Activated CD4-positive, CD25-positive, alpha-beta regulatory T cell treated with anti-CD3 and anti-CD28 coated beads, Interleukin-2, amount 50 U/mL, for 72 hours (primary cell): ENCODE results near the gene S100A13.

Experiments
- DNase-seq: peaks from one replicate; pipeline ENCODE4 v3.0.0; 2021

Gene S100A13

GRCh38 chr1:153624965-153625611 is 2.2 kb downstream of the S100A13 start:
- no peak for DNase-seq

GRCh38 chr1:153623101-153623500 is 4.2 kb downstream of the S100A13 start:
- DNase-seq = no peak

- DNase-seq = no peak
These were observed 8.1 kb downstream of the S100A13 start for GRCh38 chr1:153619171-153619570.

GRCh38 chr1:153617663-153618062 is 9.6 kb downstream of the S100A13 start:
- peak; percentile 58 for DNase-seq

GRCh38 chr1:153616917-153617311 is 10.4 kb downstream of the S100A13 start:
- no peak for DNase-seq

- no peak for DNase-seq
These were observed 11.0 kb downstream of the S100A13 start, which contains the start of gene S100A14 for GRCh38 chr1:153616144-153616916. Gene S100A14, minus strand, starts transcription at chr1:153616325. Its CDS starts 467 bp downstream, at chr1:153615858.

- no peak for DNase-seq
These were observed 11.9 kb downstream of the S100A13 start for GRCh38 chr1:153615406-153615805.

- no peak for DNase-seq
These were observed 12.4 kb downstream of the S100A13 start for GRCh38 chr1:153614906-153615305.

GRCh38 chr1:153614189-153614900 is 13.0 kb downstream of the S100A13 start:
- no peak for DNase-seq

GRCh38 chr1:153613406-153613805 is 13.9 kb downstream of the S100A13 start:
- no peak for DNase-seq

- DNase-seq = no peak
These were observed 14.5 kb downstream of the S100A13 start, which contains the start of gene S100A16 for GRCh38 chr1:153612755-153613331. Gene S100A16, minus strand, starts transcription at chr1:153613137. Its CDS starts 4,986 bp downstream, at chr1:153608151.

GRCh38 chr1:153612111-153612754 is 15.1 kb downstream of the S100A13 start:
- no peak for DNase-seq

GRCh38 chr1:153611356-153611755 is 15.9 kb downstream of the S100A13 start:
- DNase-seq = no peak

GRCh38 chr1:153610811-153611301 is 16.4 kb downstream of the S100A13 start:
- no peak for DNase-seq

- DNase-seq = no peak
These were observed 17.0 kb downstream of the S100A13 start for GRCh38 chr1:153610334-153610733.

- no peak for DNase-seq
These were observed 17.8 kb downstream of the S100A13 start for GRCh38 chr1:153609585-153609907.

- DNase-seq = no peak
These were observed 18.3 kb downstream of the S100A13 start for GRCh38 chr1:153608742-153609584.

- DNase-seq = no peak
These were observed 19.1 kb downstream of the S100A13 start for GRCh38 chr1:153608089-153608682.

- DNase-seq = no peak
These were observed 19.9 kb downstream of the S100A13 start for GRCh38 chr1:153607381-153607780.

GRCh38 chr1:153606194-153606593 is 21.1 kb downstream of the S100A13 start:
- no peak for DNase-seq

- no peak for DNase-seq
These were observed 24.6 kb downstream of the S100A13 start for GRCh38 chr1:153602749-153603148.
